GM12878 (cell line): ENCODE measurements around the gene GID8.

ENCODE experiments used
- CBX3 ChIP-seq: fragments of 200-600 bp; sonication (generic); IDR thresholded peaks from 2 replicates; pipeline ENCODE4 v1.6.1; 2016; ENCODE audit warnings: low read depth, borderline replicate concordance
- EGR1 ChIP-seq, 2 experiments: IDR thresholded peaks; 1 replicate in 1 of 2; 2 replicates in 1 of 2; pipeline ENCODE4 v1.6.1; 2011 to 2012; ENCODE audit warnings: low read depth in 2 of 2, low read length in 2 of 2, borderline replicate concordance in 1 of 2, mild to moderate bottlenecking in 1 of 2, moderate library complexity in 1 of 2
- EZH2 ChIP-seq: IDR thresholded peaks from 2 replicates; pipeline ENCODE4 v1.6.1; 2012; ENCODE audit warnings: low read depth, mild to moderate bottlenecking, control low read depth, inconsistent platforms, low read length, borderline replicate concordance; ENCODE audit not compliant: control insufficient read depth
- NFIC ChIP-seq: IDR thresholded peaks from 2 replicates; pipeline ENCODE4 v1.6.1; 2012; ENCODE audit warnings: low read depth, mild to moderate bottlenecking, inconsistent platforms, low read length, moderate library complexity
- NRF1 ChIP-seq: conservative IDR thresholded peaks from 2 replicates; pipeline ENCODE4 v1.6.1; 2011; ENCODE audit warnings: mild to moderate bottlenecking, low read depth, low read length, improper control_type of control experiment
- REST ChIP-seq: IDR thresholded peaks from 2 replicates; pipeline ENCODE4 v1.6.1; 2012; ENCODE audit warnings: mild to moderate bottlenecking, low read depth, low read length
- RFX5 ChIP-seq: IDR thresholded peaks from 2 replicates; pipeline ENCODE4 v1.6.1; 2011; ENCODE audit warnings: low read depth, low read length, improper control_type of control experiment
- ZNF207 ChIP-seq: fragments of 450-650 bp; IDR thresholded peaks from 2 replicates; pipeline ENCODE4 v1.6.1; 2014; ENCODE audit warnings: antibody characterized with exemption, mild to moderate bottlenecking, borderline replicate concordance
- TF ChIP-seq, protein P1 (sequence below), 3 experiments: IDR thresholded peaks in 2 of 3; conservative IDR thresholded peaks in 1 of 3; 2 replicates each; pipeline ENCODE4 v1.5.1; 2011; ENCODE audit warnings: low read depth in 3 of 3, low read length in 3 of 3, mild to moderate bottlenecking in 3 of 3, control low read depth in 2 of 3, moderate library complexity in 2 of 3, inconsistent platforms in 1 of 3, mixed read lengths in 1 of 3; ENCODE audit not compliant: control insufficient read depth in 2 of 3, insufficient read depth in 1 of 3; ENCODE audit errors: extremely low read depth in 1 of 3
- TF ChIP-seq, protein P2 (sequence below): IDR thresholded peaks from 2 replicates; pipeline ENCODE4 v1.6.1; 2012; ENCODE audit warnings: low read depth, low read length, improper control_type of control experiment

DNA sequence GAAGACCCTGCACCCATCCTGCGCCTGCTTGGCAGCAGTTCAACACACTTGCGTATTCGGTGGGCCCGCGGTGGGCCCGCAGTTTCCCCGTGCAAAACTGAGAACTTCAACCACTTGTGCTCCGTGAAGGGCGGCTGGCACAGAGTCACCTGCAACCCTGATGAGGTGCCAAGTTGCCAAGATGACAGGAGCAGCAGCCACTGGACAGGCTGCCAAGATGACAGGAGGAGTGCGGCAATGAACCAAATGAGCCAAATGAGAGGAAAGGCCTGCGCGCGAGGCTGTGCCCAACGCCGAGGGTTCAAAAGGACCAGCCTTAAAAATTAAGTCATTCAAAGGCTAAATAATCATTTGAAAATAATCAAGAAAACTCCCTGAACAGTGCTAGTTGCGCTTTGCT is 31.7 kb upstream of the GID8 start:
- no peak for TF ChIP-seq EZH2
- no peak for TF ChIP-seq EGR1 (IDR thresholded peaks at IDR 0.05; ENCODE audit: borderline replicate concordance in 1 of 2, low read depth in 2 of 2, low read length in 2 of 2)
- no peak for TF ChIP-seq REST
- no peak for TF ChIP-seq ZNF207
- TF ChIP-seq CBX3, result no peak
- no peak for TF ChIP-seq NFIC
- TF ChIP-seq NRF1, result no peak
- TF ChIP-seq RFX5, result no peak
- TF ChIP-seq, protein P1, sequence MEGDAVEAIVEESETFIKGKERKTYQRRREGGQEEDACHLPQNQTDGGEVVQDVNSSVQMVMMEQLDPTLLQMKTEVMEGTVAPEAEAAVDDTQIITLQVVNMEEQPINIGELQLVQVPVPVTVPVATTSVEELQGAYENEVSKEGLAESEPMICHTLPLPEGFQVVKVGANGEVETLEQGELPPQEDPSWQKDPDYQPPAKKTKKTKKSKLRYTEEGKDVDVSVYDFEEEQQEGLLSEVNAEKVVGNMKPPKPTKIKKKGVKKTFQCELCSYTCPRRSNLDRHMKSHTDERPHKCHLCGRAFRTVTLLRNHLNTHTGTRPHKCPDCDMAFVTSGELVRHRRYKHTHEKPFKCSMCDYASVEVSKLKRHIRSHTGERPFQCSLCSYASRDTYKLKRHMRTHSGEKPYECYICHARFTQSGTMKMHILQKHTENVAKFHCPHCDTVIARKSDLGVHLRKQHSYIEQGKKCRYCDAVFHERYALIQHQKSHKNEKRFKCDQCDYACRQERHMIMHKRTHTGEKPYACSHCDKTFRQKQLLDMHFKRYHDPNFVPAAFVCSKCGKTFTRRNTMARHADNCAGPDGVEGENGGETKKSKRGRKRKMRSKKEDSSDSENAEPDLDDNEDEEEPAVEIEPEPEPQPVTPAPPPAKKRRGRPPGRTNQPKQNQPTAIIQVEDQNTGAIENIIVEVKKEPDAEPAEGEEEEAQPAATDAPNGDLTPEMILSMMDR (IDR thresholded peaks at IDR 0.05 in 2 of 3, conservative IDR thresholded peaks at IDR 0.05 in 1 of 3; ENCODE audit: control insufficient read depth in 2 of 3, extremely low read depth in 1 of 3, insufficient read depth in 1 of 3, low read depth in 3 of 3, low read length in 3 of 3), result no peak
- TF ChIP-seq, protein P2, sequence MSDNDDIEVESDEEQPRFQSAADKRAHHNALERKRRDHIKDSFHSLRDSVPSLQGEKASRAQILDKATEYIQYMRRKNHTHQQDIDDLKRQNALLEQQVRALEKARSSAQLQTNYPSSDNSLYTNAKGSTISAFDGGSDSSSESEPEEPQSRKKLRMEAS, result no peak
